ENCODE data around the gene DNM3.

Gene DNM3

DNA sequence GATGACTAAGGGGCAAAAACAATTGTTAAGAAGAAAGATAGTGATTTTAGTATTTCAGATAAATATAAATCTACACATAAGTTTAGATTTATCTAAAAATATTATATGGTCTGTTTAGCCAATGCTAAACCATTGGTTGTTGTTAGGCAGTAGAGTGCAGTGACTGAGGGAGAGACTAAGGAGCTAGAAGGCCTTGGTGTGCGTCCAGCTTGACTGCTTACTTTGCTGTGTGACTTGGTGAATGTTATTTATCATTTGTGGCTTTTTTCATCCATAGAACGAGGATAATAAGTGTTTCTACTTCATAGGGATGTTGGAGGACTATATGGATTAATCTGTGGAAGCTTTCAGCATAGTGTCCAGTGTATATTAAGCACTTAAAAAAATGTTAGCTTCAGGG lies 314.5 kb downstream of the DNM3 start:
- H3K27ac ChIP-seq (ENCODE audit: low read depth, low read length), result no peak overlapping the region
- peaks cover 0 to 4% (median 0%) of the 10 kb centered on the region in 5 donors for H3K4me1 ChIP-seq (ENCODE audit: control insufficient read depth in 5 of 5, insufficient read depth in 5 of 5, low read length in 5 of 5)
- no peak overlapping the region for H3K4me3 ChIP-seq (ENCODE audit: low read depth in 1 of 5, low read length in 5 of 5)
- H3K27me3 ChIP-seq (ENCODE audit: control insufficient read depth in 5 of 5, insufficient read depth in 4 of 5, low read length in 5 of 5), result no peaks in the 10 kb centered on the region
- H3K36me3 ChIP-seq (ENCODE audit: control insufficient read depth in 5 of 5, insufficient read depth in 5 of 5, low read length in 5 of 5), result no peaks in the 10 kb centered on the region
- no peak overlapping the region for H3K9ac ChIP-seq (ENCODE audit: low read length in 5 of 5)
- no peaks in the 10 kb centered on the region for H3K9me3 ChIP-seq (ENCODE audit: control insufficient read depth in 5 of 5, low read length in 5 of 5)

DNA sequence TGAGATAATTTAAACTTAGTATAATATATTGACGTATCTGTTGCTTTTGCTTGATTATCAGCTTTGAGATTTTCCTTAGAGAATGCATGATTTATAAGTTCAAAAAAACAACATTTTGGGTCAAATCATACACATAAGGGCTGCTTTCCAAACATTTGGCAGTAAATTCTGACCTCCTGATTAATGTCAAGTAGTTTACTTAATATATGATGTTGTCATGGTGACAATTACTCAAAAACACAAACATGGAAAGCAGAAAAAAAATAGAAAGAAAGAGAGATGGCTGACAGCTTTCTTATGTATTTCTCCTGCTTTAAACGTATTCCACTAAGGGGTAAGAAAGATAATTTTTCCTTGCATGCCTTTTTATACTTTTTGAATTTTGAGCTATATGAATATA lies 320.9 kb downstream of the DNM3 start:
- Histone ChIP-seq H3K9me3 (ENCODE audit: control insufficient read depth in 5 of 5, low read length in 5 of 5) (no peaks in the 10 kb centered on the region), H3K9ac (ENCODE audit: low read length in 5 of 5) (no peak overlapping the region), H3K27ac (ENCODE audit: low read depth, low read length) (no peak overlapping the region)

GRCh38 chr1:172163498-172164215 lies 322.4 kb downstream of the DNM3 start:
- Histone ChIP-seq H3K27me3 (ENCODE audit: control insufficient read depth in 5 of 5, insufficient read depth in 4 of 5, low read length in 5 of 5) (no peaks in the 10 kb centered on the region), H3K9me3 (ENCODE audit: control insufficient read depth in 5 of 5, low read length in 5 of 5) (no peaks in the 10 kb centered on the region), H3K9ac (ENCODE audit: low read length in 5 of 5) (no peak overlapping the region), H3K36me3 (ENCODE audit: control insufficient read depth in 5 of 5, insufficient read depth in 5 of 5, low read length in 5 of 5) (no peaks in the 10 kb centered on the region), H3K4me1 (ENCODE audit: control insufficient read depth in 5 of 5, insufficient read depth in 5 of 5, low read length in 5 of 5) (no peaks in the 10 kb centered on the region), H3K27ac (ENCODE audit: low read depth, low read length) (no peak overlapping the region), H3K4me3 (ENCODE audit: low read depth in 1 of 5, low read length in 5 of 5) (no peak overlapping the region)

More for the DNA sequence above, 320.9 kb downstream of the DNM3 start:
- Histone ChIP-seq H3K27me3 (ENCODE audit: control insufficient read depth in 5 of 5, insufficient read depth in 4 of 5, low read length in 5 of 5) (no peaks in the 10 kb centered on the region), H3K36me3 (ENCODE audit: control insufficient read depth in 5 of 5, insufficient read depth in 5 of 5, low read length in 5 of 5) (no peaks in the 10 kb centered on the region), H3K4me1 (ENCODE audit: control insufficient read depth in 5 of 5, insufficient read depth in 5 of 5, low read length in 5 of 5) (no peaks in the 10 kb centered on the region), H3K4me3 (ENCODE audit: low read depth in 1 of 5, low read length in 5 of 5) (no peak overlapping the region)

- Histone ChIP-seq H3K27ac (ENCODE audit: low read depth, low read length) (no peak overlapping the region), H3K4me3 (ENCODE audit: low read depth in 1 of 5, low read length in 5 of 5) (no peak overlapping the region), H3K9ac (ENCODE audit: low read length in 5 of 5) (no peak overlapping the region), H3K27me3 (ENCODE audit: control insufficient read depth in 5 of 5, insufficient read depth in 4 of 5, low read length in 5 of 5) (no peaks in the 10 kb centered on the region), H3K4me1 (ENCODE audit: control insufficient read depth in 5 of 5, insufficient read depth in 5 of 5, low read length in 5 of 5) (no peaks in the 10 kb centered on the region), H3K36me3 (ENCODE audit: control insufficient read depth in 5 of 5, insufficient read depth in 5 of 5, low read length in 5 of 5) (no peaks in the 10 kb centered on the region), H3K9me3 (ENCODE audit: control insufficient read depth in 5 of 5, low read length in 5 of 5) (no peaks in the 10 kb centered on the region)
Measured at GRCh38 chr1:172165403-172165802, 324.1 kb downstream of the DNM3 start.

- H3K4me1 ChIP-seq (ENCODE audit: control insufficient read depth in 5 of 5, insufficient read depth in 5 of 5, low read length in 5 of 5), result no peaks in the 10 kb centered on the region
- no peak overlapping the region for H3K27ac ChIP-seq (ENCODE audit: low read depth, low read length)
- no peaks in the 10 kb centered on the region for H3K9me3 ChIP-seq (ENCODE audit: control insufficient read depth in 5 of 5, low read length in 5 of 5)
- no peaks in the 10 kb centered on the region for H3K36me3 ChIP-seq (ENCODE audit: control insufficient read depth in 5 of 5, insufficient read depth in 5 of 5, low read length in 5 of 5)
- peaks cover 0 to 2% (median 0%) of the 10 kb centered on the region in 5 donors for H3K27me3 ChIP-seq (ENCODE audit: control insufficient read depth in 5 of 5, insufficient read depth in 4 of 5, low read length in 5 of 5)
- H3K9ac ChIP-seq (ENCODE audit: low read length in 5 of 5), result no peak overlapping the region
- H3K4me3 ChIP-seq (ENCODE audit: low read depth in 1 of 5, low read length in 5 of 5), result no peak overlapping the region
Measured at GRCh38 chr1:172167796-172168596, 326.7 kb downstream of the DNM3 start.

DNA sequence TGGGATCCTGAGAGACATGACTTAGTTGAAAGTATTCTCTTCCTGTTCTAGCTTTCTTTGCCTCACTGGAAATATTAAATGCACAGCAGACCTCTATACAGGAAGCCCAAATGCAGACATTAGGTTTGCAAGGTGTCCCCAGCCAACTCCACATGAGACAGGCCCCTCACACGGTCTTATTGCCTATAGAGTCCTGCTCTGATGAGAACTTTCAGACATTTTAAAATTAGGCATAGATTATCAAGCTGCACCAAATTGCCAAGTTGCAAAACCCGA lies 327.2 kb downstream of the DNM3 start:
- H3K36me3 ChIP-seq (ENCODE audit: control insufficient read depth in 5 of 5, insufficient read depth in 5 of 5, low read length in 5 of 5), result no peaks in the 10 kb centered on the region
- H3K9ac ChIP-seq (ENCODE audit: low read length in 5 of 5), result no peak overlapping the region
- H3K4me1 ChIP-seq (ENCODE audit: control insufficient read depth in 5 of 5, insufficient read depth in 5 of 5, low read length in 5 of 5), result no peaks in the 10 kb centered on the region
- no peak overlapping the region for H3K27ac ChIP-seq (ENCODE audit: low read depth, low read length)
- no peak overlapping the region for H3K4me3 ChIP-seq (ENCODE audit: low read depth in 1 of 5, low read length in 5 of 5)
- peaks cover 0 to 2% (median 0%) of the 10 kb centered on the region in 5 donors for H3K27me3 ChIP-seq (ENCODE audit: control insufficient read depth in 5 of 5, insufficient read depth in 4 of 5, low read length in 5 of 5)
- H3K9me3 ChIP-seq (ENCODE audit: control insufficient read depth in 5 of 5, low read length in 5 of 5), result no peaks in the 10 kb centered on the region

- Histone ChIP-seq H3K4me3 (ENCODE audit: low read depth in 1 of 5, low read length in 5 of 5) (no peak overlapping the region), H3K9me3 (ENCODE audit: control insufficient read depth in 5 of 5, low read length in 5 of 5) (no peaks in the 10 kb centered on the region), H3K27ac (ENCODE audit: low read depth, low read length) (no peak overlapping the region), H3K4me1 (ENCODE audit: control insufficient read depth in 5 of 5, insufficient read depth in 5 of 5, low read length in 5 of 5) (no peaks in the 10 kb centered on the region), H3K36me3 (ENCODE audit: control insufficient read depth in 5 of 5, insufficient read depth in 5 of 5, low read length in 5 of 5) (no peaks in the 10 kb centered on the region), H3K9ac (ENCODE audit: low read length in 5 of 5) (no peak overlapping the region), H3K27me3 (ENCODE audit: control insufficient read depth in 5 of 5, insufficient read depth in 4 of 5, low read length in 5 of 5) (peaks cover 0 to 2% (median 0%) of the 10 kb centered on the region in 5 donors)
Measured at GRCh38 chr1:172169836-172170235, 328.5 kb downstream of the DNM3 start.

- Histone ChIP-seq H3K9me3 (ENCODE audit: control insufficient read depth in 5 of 5, low read length in 5 of 5) (no peaks in the 10 kb centered on the region), H3K27me3 (ENCODE audit: control insufficient read depth in 5 of 5, insufficient read depth in 4 of 5, low read length in 5 of 5) (peaks cover 0 to 2% (median 0%) of the 10 kb centered on the region in 5 donors), H3K9ac (ENCODE audit: low read length in 5 of 5) (no peak overlapping the region), H3K36me3 (ENCODE audit: control insufficient read depth in 5 of 5, insufficient read depth in 5 of 5, low read length in 5 of 5) (no peaks in the 10 kb centered on the region), H3K4me3 (ENCODE audit: low read depth in 1 of 5, low read length in 5 of 5) (no peak overlapping the region), H3K4me1 (ENCODE audit: control insufficient read depth in 5 of 5, insufficient read depth in 5 of 5, low read length in 5 of 5) (no peaks in the 10 kb centered on the region), H3K27ac (ENCODE audit: low read depth, low read length) (no peak overlapping the region)
Measured at GRCh38 chr1:172172352-172172831, 331.1 kb downstream of the DNM3 start.

GRCh38 chr1:172176206-172176605 lies 334.9 kb downstream of the DNM3 start:
- H3K4me3 ChIP-seq (ENCODE audit: low read depth in 1 of 5, low read length in 5 of 5), result no peak overlapping the region
- H3K4me1 ChIP-seq (ENCODE audit: control insufficient read depth in 5 of 5, insufficient read depth in 5 of 5, low read length in 5 of 5), result peaks cover 0 to 9% (median 9%) of the 10 kb centered on the region in 5 donors
- H3K9me3 ChIP-seq (ENCODE audit: control insufficient read depth in 5 of 5, low read length in 5 of 5), result no peaks in the 10 kb centered on the region
- H3K9ac ChIP-seq (ENCODE audit: low read length in 5 of 5), result no peak overlapping the region
- H3K27me3 ChIP-seq (ENCODE audit: control insufficient read depth in 5 of 5, insufficient read depth in 4 of 5, low read length in 5 of 5), result peaks cover 0 to 2% (median 0%) of the 10 kb centered on the region in 5 donors
- no peaks in the 10 kb centered on the region for H3K36me3 ChIP-seq (ENCODE audit: control insufficient read depth in 5 of 5, insufficient read depth in 5 of 5, low read length in 5 of 5)
- no peak overlapping the region for H3K27ac ChIP-seq (ENCODE audit: low read depth, low read length)

DNA sequence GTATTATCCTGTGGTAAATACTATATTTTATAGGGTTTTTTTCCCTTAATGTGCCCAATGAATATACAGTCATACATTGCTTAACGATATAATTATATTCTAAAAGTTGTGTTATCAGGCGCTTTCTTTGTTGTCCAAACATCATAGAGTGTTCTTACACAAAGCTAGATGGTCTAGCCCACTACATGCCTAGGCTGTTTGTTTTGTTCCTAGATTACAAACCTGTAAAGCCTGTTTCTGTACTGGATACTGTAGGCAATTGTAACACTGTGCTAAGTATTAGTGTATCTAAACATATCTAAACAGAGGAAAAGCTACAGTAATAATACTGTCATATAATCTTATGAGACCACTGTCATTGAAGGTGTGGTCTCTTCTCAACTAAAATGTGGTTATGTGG lies 336.6 kb downstream of the DNM3 start:
- Histone ChIP-seq H3K27me3 (ENCODE audit: control insufficient read depth in 5 of 5, insufficient read depth in 4 of 5, low read length in 5 of 5) (no peaks in the 10 kb centered on the region), H3K9ac (ENCODE audit: low read length in 5 of 5) (no peak overlapping the region), H3K4me3 (ENCODE audit: low read depth in 1 of 5, low read length in 5 of 5) (no peak overlapping the region), H3K36me3 (ENCODE audit: control insufficient read depth in 5 of 5, insufficient read depth in 5 of 5, low read length in 5 of 5) (no peaks in the 10 kb centered on the region), H3K4me1 (ENCODE audit: control insufficient read depth in 5 of 5, insufficient read depth in 5 of 5, low read length in 5 of 5) (peaks cover 0 to 19% (median 18%) of the 10 kb centered on the region in 5 donors), H3K9me3 (ENCODE audit: control insufficient read depth in 5 of 5, low read length in 5 of 5) (no peaks in the 10 kb centered on the region), H3K27ac (ENCODE audit: low read depth, low read length) (no peak overlapping the region)
